Hepatocyte (in vitro differentiated cells): ENCODE data around the gene ODAM. TPM values are rescaled to one million over a fixed set of nuclear protein-coding genes. Genes with fewer than 3 reads are reported as not detected.
A peak's percentile ranks its signal among the peaks of the same experiment; 100 is the strongest.
"Not testable (repeated sequence)": the region's sequence is repeated elsewhere in the genome, so short reads cannot be mapped to it uniquely, and the experiment has no call there.

Experiments used
- DNase-seq: peaks from one replicate; pipeline ENCODE4 v3.0.0-alpha.2; 2016; ENCODE audit warnings: low spot score
- H2AFZ ChIP-seq: fragments of 200-600 bp; sonication (generic); 2 replicates; pipeline ENCODE4 v1.6.0; 2016; ENCODE audit warnings: antibody characterized with exemption, mild to moderate bottlenecking
- H3K27ac ChIP-seq: fragments of 200-600 bp; sonication (generic); 2 replicates; pipeline ENCODE4 v1.5.1; 2016; ENCODE audit warnings: mild to moderate bottlenecking
- H3K27me3 ChIP-seq: fragments of 200-600 bp; sonication (generic); 2 replicates; pipeline ENCODE4 v1.6.1; 2016
- H3K36me3 ChIP-seq: fragments of 200-600 bp; sonication (generic); replicated peaks from 2 replicates; pipeline ENCODE4 v1.5.1; 2016; ENCODE audit warnings: low read depth; ENCODE audit not compliant: insufficient read depth
- H3K4me1 ChIP-seq: fragments of 200-600 bp; sonication (generic); 2 replicates; pipeline ENCODE4 v1.5.1; 2016; ENCODE audit warnings: mild to moderate bottlenecking, moderate library complexity; ENCODE audit not compliant: insufficient read depth
- H3K4me2 ChIP-seq: fragments of 200-600 bp; sonication (generic); 2 replicates; pipeline ENCODE4 v1.6.0; 2016
- H3K4me3 ChIP-seq: fragments of 200-600 bp; sonication (generic); 2 replicates; pipeline ENCODE4 v1.5.1; 2016; ENCODE audit warnings: mild to moderate bottlenecking
- H3K79me2 ChIP-seq: fragments of 200-600 bp; sonication (generic); 2 replicates; pipeline ENCODE4 v1.6.0; 2017; ENCODE audit warnings: mild to moderate bottlenecking
- H3K9me2 ChIP-seq: fragments of 200-600 bp; sonication (generic); replicated peaks from 2 replicates; pipeline ENCODE4 v1.6.0; 2017; ENCODE audit warnings: mild to moderate bottlenecking; ENCODE audit not compliant: insufficient read depth
- H3K9me3 ChIP-seq: fragments of 200-600 bp; sonication (generic); 2 replicates; pipeline ENCODE4 v1.5.1; 2016; ENCODE audit warnings: low read depth, mild to moderate bottlenecking
- H4K20me1 ChIP-seq: fragments of 200-600 bp; sonication (generic); 2 replicates; pipeline ENCODE4 v1.6.0; 2016; ENCODE audit warnings: mild to moderate bottlenecking; ENCODE audit not compliant: insufficient read depth, poor library complexity, severe bottlenecking
- EZH2 ChIP-seq: fragments of 200-600 bp; sonication (generic); IDR thresholded peaks from 2 replicates; pipeline ENCODE4 v1.6.1; 2016; ENCODE audit warnings: antibody characterized with exemption, mild to moderate bottlenecking, borderline replicate concordance
- EZH2phosphoT487 ChIP-seq: fragments of 200-600 bp; sonication (generic); IDR thresholded peaks from one replicate; pipeline ENCODE4 v1.6.1; 2018; ENCODE audit warnings: antibody characterized with exemption, mild to moderate bottlenecking, low read depth, moderate library complexity; ENCODE audit not compliant: unreplicated experiment, severe bottlenecking
- WGBS: methylation state at CpG from one replicate; pipeline ENCODE4 v1.1.6; 2016; ENCODE audit warnings: low lambda C conversion rate; ENCODE audit errors: missing lambda C conversion rate; 5-methylcytosine and 5-hydroxymethylcytosine counted together
- polyA plus RNA-seq: library from polyadenylated mRNA; unstranded; fragments of >200 nt; fragmentation: Nextera tagmentation; extraction: Ambion mirVana; gene quantifications from 2 replicates; pipeline ENCODE4 v1.2.1, GENCODE V29; 2016
- total RNA-seq: library from RNA; depleted of rRNA; stranded (reverse); fragments of >200 nt; gene quantifications from 2 replicates; pipeline ENCODE4 v1.2.3, GENCODE V29; 2014
- TF ChIP-seq, protein P1 (sequence below): fragments of 200-600 bp; sonication (generic); IDR thresholded peaks from 2 replicates; pipeline ENCODE4 v1.5.1; 2016; ENCODE audit warnings: antibody characterized with exemption, mild to moderate bottlenecking; ENCODE audit not compliant: poor library complexity

The ODAM gene
- total and polyA plus RNA-seq, 2 experiments from 2014 or later = 1.2 to 3.8 TPM

- Histone ChIP-seq H3K4me3 (no peak overlapping the region), H3K4me1 (peaks cover 16% of the 10 kb centered on the region), H3K4me2 (no peak overlapping the region), H4K20me1 (no peaks in the 10 kb centered on the region), H2AFZ (no peak overlapping the region), H3K27me3 (no peaks in the 10 kb centered on the region), H3K9me3 (no peaks in the 10 kb centered on the region), H3K27ac (no peak overlapping the region), H3K79me2 (no peaks in the 10 kb centered on the region), H3K9me2 (no peaks in the 10 kb centered on the region), H3K36me3 (no peaks in the 10 kb centered on the region)
- DNase-seq = no peak
- TF ChIP-seq, protein P1, sequence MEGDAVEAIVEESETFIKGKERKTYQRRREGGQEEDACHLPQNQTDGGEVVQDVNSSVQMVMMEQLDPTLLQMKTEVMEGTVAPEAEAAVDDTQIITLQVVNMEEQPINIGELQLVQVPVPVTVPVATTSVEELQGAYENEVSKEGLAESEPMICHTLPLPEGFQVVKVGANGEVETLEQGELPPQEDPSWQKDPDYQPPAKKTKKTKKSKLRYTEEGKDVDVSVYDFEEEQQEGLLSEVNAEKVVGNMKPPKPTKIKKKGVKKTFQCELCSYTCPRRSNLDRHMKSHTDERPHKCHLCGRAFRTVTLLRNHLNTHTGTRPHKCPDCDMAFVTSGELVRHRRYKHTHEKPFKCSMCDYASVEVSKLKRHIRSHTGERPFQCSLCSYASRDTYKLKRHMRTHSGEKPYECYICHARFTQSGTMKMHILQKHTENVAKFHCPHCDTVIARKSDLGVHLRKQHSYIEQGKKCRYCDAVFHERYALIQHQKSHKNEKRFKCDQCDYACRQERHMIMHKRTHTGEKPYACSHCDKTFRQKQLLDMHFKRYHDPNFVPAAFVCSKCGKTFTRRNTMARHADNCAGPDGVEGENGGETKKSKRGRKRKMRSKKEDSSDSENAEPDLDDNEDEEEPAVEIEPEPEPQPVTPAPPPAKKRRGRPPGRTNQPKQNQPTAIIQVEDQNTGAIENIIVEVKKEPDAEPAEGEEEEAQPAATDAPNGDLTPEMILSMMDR = no peak
- TF ChIP-seq EZH2 (no peak), EZH2phosphoT487 (no peak)
- 35% methylated on average over 3 of the region's 3 CpGs for WGBS
Measured at GRCh38 chr4:70239131-70239883, 43.8 kb downstream of the ODAM start.

DNA sequence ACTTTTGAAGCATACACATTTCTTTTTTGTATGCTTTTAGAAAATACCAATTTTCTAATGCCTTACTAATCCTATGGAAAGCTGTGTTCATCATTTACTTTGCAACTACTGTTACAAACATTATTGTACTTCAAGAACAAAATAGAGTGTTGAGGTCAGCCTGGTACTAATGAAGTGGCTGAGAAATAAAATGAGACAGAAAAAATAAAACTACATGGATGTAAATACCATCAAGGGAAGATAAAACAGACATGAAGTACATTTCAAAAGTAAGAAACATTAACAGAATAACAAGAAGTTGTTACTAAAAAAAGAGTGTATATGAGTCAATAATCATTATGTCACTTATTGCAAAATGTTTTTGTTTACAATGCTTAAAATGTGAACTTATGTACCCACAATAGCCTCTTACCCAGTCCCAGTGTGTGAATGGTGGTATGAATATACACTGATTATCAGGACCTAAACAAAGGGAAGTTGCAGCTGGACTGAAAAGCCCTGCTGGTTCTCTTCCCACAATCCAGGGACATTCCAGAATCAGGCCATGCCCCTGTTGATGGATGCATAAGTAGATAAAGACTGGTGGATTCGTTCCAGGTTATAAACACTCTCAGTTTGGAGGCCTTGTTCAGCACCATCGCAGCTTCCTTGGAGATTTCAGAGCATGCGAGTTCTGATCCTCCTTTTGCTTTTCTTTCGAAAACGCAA is 44.5 kb downstream of the ODAM start:
- Histone ChIP-seq H3K36me3 (no peaks in the 10 kb centered on the region), H2AFZ (no peak overlapping the region), H3K9me3 (no peaks in the 10 kb centered on the region), H3K4me2 (peak overlapping the region; percentile 10), H4K20me1 (no peaks in the 10 kb centered on the region), H3K4me1 (peaks cover 16% of the 10 kb centered on the region), H3K9me2 (no peaks in the 10 kb centered on the region), H3K79me2 (no peaks in the 10 kb centered on the region), H3K4me3 (no peak overlapping the region), H3K27ac (peak overlapping the region; percentile 3), H3K27me3 (no peaks in the 10 kb centered on the region)
- WGBS = 50% methylated on average over 5 of the region's 5 CpGs
- peak; percentile 15 for DNase-seq
- TF ChIP-seq, protein P1 = no peak
- TF ChIP-seq EZH2phosphoT487 = no peak
- TF ChIP-seq EZH2 = no peak

GRCh38 chr4:70242297-70242696 is 46.8 kb downstream of the ODAM start, which contains the start of gene CSN3:
CSN3 (plus strand) TSS chr4:70242597; CDS start chr4:70244820, 2,223 bp downstream.
- H3K27me3 ChIP-seq, H3K9me2 ChIP-seq, H3K79me2 ChIP-seq, H3K4me2 ChIP-seq, H2AFZ ChIP-seq, H3K4me3 ChIP-seq, H3K9me3 ChIP-seq, H3K36me3 ChIP-seq, DNase-seq, H4K20me1 ChIP-seq, H3K27ac ChIP-seq: not testable (repeated sequence)
- H3K4me1 ChIP-seq = peaks cover 16% of the 10 kb centered on the region
- WGBS = 91% methylated on average over 3 of the region's 3 CpGs

GRCh38 chr4:70243091-70243490 is 47.6 kb downstream of the ODAM start:
- TF ChIP-seq EZH2phosphoT487 (no peak), EZH2 (no peak)
- TF ChIP-seq, protein P1 = no peak
- H3K27me3 ChIP-seq = no peaks in the 10 kb centered on the region
- WGBS = 77% methylated on average over 4 of the region's 4 CpGs
- H3K9me3 ChIP-seq = no peaks in the 10 kb centered on the region
- H3K9me2 ChIP-seq = no peaks in the 10 kb centered on the region
- no peaks in the 10 kb centered on the region for H3K79me2 ChIP-seq
- no peak overlapping the region for H3K27ac ChIP-seq
- no peak overlapping the region for H3K4me2 ChIP-seq
- H3K36me3 ChIP-seq = no peaks in the 10 kb centered on the region
- H4K20me1 ChIP-seq = no peaks in the 10 kb centered on the region
- peaks cover 16% of the 10 kb centered on the region for H3K4me1 ChIP-seq
- H2AFZ ChIP-seq = no peak overlapping the region
- no peak for DNase-seq
- H3K4me3 ChIP-seq = no peak overlapping the region
